ENCODE results near the gene UBE2A. TPM values are rescaled to one million over a fixed set of nuclear protein-coding genes. Genes with fewer than 3 reads are reported as not detected.

The UBE2A gene
- total RNA-seq, 2 experiments from 2014 or later, result 72.3 to 77.3 TPM

DNA sequence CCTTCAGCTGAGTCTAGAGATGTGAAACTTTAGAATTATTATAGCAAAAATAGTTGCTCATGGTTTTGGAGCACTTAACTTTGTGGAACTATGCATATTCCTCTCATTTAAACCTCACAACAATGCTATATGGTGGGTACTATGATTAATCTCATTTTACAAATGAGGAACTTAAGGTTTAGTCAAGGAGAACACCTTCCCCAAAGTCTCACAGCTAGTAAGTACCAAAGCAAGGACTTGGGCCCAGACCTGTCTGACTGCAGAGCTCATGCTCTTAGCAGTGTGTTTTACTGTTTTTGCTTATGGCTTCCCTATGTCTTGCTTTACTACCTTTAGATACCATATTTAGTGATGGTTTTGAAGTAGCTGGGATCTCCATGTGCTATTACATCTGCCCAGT lies 5.1 kb downstream of the UBE2A start:
- Mint-ChIP-seq H3K4me1 (peaks cover 25% of the 10 kb centered on the region), H3K27ac (no peak overlapping the region), H3K9me3 (no peaks in the 10 kb centered on the region), H3K4me3 (no peak overlapping the region), H3K27me3 (no peaks in the 10 kb centered on the region), H3K36me3 (ENCODE audit: low read depth) (peaks cover 8% of the 10 kb centered on the region)
- no peak for DNase-seq
- ChIA-PET POLR2A (no interaction called here), CTCF (interaction anchor here (0.6 kb wide), 1 partner anchor 121 kb away, joined by 5 read pairs; no protein-coding TSS in a partner anchor)

DNA sequence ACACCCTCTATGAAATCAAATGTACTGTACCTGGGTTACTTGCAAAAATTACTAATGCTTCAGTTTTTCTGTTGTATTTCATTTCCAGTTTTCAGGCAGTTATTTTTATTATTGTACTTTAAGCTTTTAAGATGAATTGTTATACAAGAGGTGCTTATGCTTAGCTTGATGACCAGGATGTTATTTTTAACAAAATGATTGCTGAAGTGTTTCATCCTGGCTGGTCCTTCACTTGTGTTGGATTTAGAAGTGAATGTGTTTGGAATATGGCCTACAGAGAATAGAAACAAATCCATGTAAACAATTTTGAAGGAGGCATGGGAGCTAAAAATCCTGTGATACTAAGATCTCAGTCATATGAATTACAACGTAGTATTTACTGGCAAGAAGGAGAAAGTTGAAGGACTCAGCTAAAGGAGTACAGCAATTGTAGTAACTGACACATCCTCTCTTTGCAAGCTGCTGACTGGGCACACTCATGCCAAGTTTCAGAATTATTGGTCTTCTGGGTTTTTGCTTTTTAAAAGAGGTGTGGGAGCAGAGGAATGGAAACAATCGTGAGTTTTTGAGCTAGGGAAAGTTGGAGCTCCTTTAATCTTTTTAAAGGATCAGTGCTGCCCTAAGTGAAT lies 9.2 kb downstream of the UBE2A start:
- POLR2A ChIA-PET, result no interaction called here
- DNase-seq, result no peak
- Mint-ChIP-seq H3K36me3 (ENCODE audit: low read depth) (peaks cover 4% of the 10 kb centered on the region), H3K27me3 (no peaks in the 10 kb centered on the region), H3K9me3 (no peaks in the 10 kb centered on the region), H3K4me1 (peaks cover 10% of the 10 kb centered on the region), H3K4me3 (no peak overlapping the region), H3K27ac (peak overlapping the region; percentile 6)
- CTCF ChIA-PET, result interaction anchor here (0.6 to 2.0 kb wide), 4 partner anchors 13 to 84 kb away, joined by 3 to 5 read pairs (median 3); no protein-coding TSS in a partner anchor

DNA sequence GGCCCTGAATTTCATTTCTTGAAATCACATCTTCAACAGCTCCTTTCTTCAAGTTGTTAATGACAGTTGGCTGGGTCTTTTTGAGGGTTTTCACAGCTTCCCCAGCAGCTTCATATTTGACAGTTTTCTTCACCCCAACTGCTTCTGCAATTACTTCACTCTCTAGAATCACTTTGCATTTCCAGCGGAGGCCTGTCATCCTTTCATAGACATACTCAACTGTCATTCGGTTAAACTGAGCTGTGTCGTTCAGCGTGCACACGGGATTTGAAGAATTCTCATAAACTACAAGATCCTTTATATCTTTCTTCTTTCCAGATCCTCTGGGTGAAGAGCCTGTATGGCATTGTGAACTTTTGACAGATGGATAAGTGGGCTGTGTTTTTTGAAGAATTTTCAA lies 15.4 kb downstream of the UBE2A start:
- Mint-ChIP-seq H3K9me3 (no peaks in the 10 kb centered on the region), H3K4me3 (no peak overlapping the region), H3K27ac (no peak overlapping the region), H3K36me3 (ENCODE audit: low read depth) (peaks cover 22% of the 10 kb centered on the region), H3K4me1 (peaks cover 7% of the 10 kb centered on the region), H3K27me3 (no peaks in the 10 kb centered on the region)
- DNase-seq, result no peak
- ChIA-PET POLR2A (no interaction called here), CTCF (interaction anchor here (1.4 to 1.7 kb wide), 2 partner anchors 22 to 93 kb away, joined by 3 to 4 read pairs; no protein-coding TSS in a partner anchor)

DNA sequence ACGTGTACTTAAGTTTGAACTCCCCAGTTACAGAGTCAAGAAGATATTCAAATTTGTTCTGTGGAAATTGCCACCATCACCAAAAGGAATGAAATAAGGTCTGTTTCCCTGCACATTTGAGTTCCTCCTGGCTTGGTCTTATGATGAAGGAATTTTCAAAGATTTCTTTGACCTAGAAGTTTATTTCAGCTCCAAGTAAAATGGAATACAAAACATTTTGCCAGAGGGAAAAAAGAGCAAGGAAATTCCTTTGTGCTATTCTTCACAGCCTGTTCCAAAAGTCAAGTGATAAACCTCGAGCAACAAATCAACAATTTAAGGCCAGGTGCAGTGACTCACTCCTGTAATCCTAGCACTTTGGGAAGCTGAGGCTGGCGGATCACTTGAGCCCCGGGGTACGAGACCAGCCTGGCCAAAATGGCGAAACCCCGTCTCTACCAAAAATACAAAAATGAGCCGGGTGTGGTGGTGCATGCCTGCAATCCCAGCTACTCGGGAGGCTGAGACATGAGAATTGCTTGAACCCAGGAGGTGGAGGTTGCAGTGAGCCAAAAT lies 28.4 kb downstream of the UBE2A start:
- Mint-ChIP-seq H3K9me3 (no peaks in the 10 kb centered on the region), H3K27ac (no peak overlapping the region), H3K4me3 (no peak overlapping the region), H3K27me3 (no peaks in the 10 kb centered on the region), H3K36me3 (ENCODE audit: low read depth) (peaks cover 6% of the 10 kb centered on the region), H3K4me1 (peaks cover 35% of the 10 kb centered on the region)
- ChIA-PET POLR2A (no interaction called here), CTCF (interaction anchor here (0.6 to 0.7 kb wide), 2 partner anchors 73 to 118 kb away, joined by 3 read pairs; no protein-coding TSS in a partner anchor)
- DNase-seq, result no peak

DNA sequence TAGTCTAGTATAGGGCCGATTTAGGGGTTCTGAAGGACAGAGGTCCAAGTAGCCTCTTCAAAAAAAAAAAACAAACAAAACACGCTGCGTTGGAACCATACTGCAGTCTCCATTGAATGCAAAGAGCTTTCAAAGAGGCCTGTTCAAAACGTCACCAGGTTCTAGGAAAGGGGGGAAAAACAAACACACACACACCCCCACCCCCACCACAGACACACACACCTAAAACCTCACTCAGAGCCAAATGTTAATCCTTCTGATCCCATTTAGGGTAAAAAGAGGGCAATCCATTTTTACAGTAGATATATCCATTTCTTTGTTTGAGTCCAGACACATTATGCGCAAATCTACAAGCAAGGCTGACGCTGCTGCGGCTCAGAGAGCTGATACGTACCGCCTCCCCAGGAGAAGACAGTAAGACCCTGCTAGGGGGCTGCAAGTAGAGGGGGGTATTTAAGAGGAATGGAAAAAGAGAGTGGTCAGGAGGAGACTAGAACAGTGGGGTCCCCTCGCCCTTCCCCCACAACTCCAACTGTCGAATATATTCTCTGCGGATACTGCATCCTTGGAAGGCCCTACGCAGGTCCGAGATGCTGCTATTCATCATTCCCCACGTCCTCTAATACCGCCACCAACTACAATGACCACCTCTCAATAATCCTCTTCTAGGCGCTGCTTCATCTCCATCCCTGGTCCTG lies 30.6 kb downstream of the UBE2A start:
- no peak for DNase-seq
- POLR2A ChIA-PET, result no interaction called here
- H3K27me3 Mint-ChIP-seq, result no peaks in the 10 kb centered on the region
- CTCF ChIA-PET, result interaction anchor here (0.6 to 2.8 kb wide), 3 partner anchors 8 to 125 kb away, joined by 3 to 10 read pairs (median 3); no protein-coding TSS in a partner anchor
- peak overlapping the region; percentile 93 for H3K4me3 Mint-ChIP-seq
- no peaks in the 10 kb centered on the region for H3K9me3 Mint-ChIP-seq
- peaks cover 30% of the 10 kb centered on the region for H3K4me1 Mint-ChIP-seq
- peak overlapping the region; percentile 96 for H3K27ac Mint-ChIP-seq
- peaks cover 3% of the 10 kb centered on the region for H3K36me3 Mint-ChIP-seq (ENCODE audit: low read depth)

DNA sequence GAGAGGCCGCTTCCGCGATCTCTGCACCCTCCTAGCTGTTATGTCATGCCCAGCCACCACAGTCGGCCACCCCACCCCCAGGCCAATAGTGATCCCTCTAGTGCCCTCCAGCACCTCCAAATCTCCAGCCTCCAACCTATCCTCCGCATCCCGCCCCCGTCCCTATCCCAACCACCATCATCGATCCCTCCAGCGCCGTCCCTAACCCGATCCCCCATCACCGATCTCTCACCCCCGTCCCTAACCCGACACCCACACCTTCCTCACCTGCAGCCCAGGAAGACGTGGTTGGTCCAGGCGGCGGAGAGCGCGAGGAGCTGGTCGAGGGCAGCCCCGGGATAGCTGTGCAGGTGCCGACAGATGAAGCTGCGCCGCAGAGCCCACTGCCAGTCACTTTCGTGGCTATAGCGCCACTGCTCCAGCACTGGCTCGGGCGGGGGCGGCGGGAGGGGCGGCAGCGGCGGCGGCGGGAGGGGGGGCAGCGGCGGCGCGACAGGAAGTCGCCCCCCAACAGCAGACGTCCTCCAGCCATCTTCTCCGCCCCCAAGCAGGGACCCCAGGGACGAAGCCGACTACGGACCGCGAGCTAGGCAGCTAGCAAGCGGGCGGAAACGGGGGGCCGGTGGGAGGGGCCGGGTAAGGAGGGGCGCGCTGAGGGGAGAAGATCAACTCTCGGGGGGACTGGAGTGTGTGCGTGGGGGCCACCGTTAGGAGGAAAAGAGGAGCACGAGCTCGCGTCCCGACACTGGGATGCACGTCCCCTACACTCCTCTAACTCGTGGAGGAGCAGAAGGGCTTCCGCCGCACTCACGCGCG lies 31.3 kb downstream of the UBE2A start:
- peaks cover 35% of the 10 kb centered on the region for H3K4me1 Mint-ChIP-seq
- peak; percentile 47 for DNase-seq

DNA sequence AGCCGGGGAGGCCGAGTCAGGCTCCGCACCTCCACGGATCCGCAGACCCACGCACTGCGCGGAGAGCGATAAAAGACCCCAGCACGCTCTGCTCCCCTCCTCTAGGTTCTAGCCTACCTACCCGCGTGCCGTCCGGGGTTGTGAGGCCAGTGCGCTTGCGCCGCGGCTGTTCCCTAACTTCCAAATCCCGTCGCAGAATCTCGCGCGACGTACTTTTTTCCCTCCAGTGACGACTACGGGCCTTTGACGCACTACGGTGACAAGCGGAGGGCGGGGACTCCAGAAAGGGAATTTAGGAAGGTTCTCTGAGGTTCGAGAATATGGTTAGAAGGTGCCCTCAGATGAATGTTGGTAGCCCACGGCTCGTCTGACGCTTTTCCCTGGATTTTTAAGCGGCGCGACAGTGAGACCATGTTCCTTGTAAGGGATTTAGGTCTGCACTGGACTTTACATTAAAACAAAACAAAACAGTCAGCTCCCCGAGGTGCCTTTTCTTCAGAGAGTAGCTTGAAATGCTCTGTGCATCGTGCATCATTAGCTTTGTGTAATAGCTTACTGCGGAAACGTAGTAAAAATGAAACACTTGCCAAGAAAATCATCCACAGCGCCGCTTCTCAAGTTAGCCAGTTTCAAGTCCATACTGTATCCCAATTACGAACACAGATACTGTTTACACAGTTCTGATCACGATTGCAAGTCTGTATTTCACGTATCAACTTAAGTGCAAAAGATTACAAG lies 32.1 kb downstream of the UBE2A start, which contains the start of gene NKRF:
Gene NKRF (minus strand): TSS at position 145 of the 738 bp plus-strand sequence.
- peak; percentile 91 for DNase-seq
- ChIA-PET CTCF (interaction anchor here (0.5 to 2.8 kb wide), 2 partner anchors 123 to 238 kb away, joined by 3 to 10 read pairs; no protein-coding TSS in a partner anchor), POLR2A (no interaction called here)
- Mint-ChIP-seq H3K9me3 (no peaks in the 10 kb centered on the region), H3K4me3 (peak within 1 kb of the TSS; percentile 93), H3K36me3 (ENCODE audit: low read depth) (peaks cover 3% of the 10 kb centered on the region), H3K4me1 (peaks cover 35% of the 10 kb centered on the region), H3K27me3 (no peaks in the 10 kb centered on the region), H3K27ac (peak within 1 kb of the TSS; percentile 97)

More for the DNA sequence above, 31.3 kb downstream of the UBE2A start:
- ChIA-PET CTCF (interaction anchor here (0.6 to 2.8 kb wide), 3 partner anchors 9 to 124 kb away, joined by 3 to 10 read pairs (median 3); no protein-coding TSS in a partner anchor), POLR2A (no interaction called here)
- H3K27ac Mint-ChIP-seq, result peak overlapping the region; percentile 97
- H3K4me3 Mint-ChIP-seq, result peak overlapping the region; percentile 93
- peaks cover 3% of the 10 kb centered on the region for H3K36me3 Mint-ChIP-seq (ENCODE audit: low read depth)
- H3K9me3 Mint-ChIP-seq, result no peaks in the 10 kb centered on the region
- H3K27me3 Mint-ChIP-seq, result no peaks in the 10 kb centered on the region

DNA sequence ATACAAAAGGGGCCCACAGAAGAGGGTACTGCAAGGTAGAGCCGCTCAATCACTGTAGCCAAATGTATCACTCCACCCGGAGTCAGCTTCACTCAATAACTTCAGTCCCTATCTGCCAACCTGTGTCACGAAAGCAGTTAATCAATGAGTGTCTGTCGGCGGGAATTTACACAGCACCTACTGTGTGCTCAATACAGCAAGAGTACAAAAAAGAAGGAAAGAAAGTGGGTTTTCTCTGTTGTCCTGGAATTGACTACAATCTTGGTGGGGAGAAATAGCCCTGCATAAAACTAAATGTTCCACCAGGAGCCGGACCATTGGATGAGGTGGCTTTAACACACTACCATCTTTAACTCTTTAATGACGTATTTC lies 32.6 kb downstream of the UBE2A start:
- H3K9me3 Mint-ChIP-seq, result no peaks in the 10 kb centered on the region
- ChIA-PET CTCF (interaction anchor here (0.5 to 2.8 kb wide), 2 partner anchors 123 to 237 kb away, joined by 3 to 10 read pairs; no protein-coding TSS in a partner anchor), POLR2A (no interaction called here)
- no peaks in the 10 kb centered on the region for H3K36me3 Mint-ChIP-seq (ENCODE audit: low read depth)
- H3K4me1 Mint-ChIP-seq, result peaks cover 32% of the 10 kb centered on the region
- H3K27me3 Mint-ChIP-seq, result no peaks in the 10 kb centered on the region
- no peak for DNase-seq
- peak overlapping the region; percentile 93 for H3K4me3 Mint-ChIP-seq
- peak overlapping the region; percentile 97 for H3K27ac Mint-ChIP-seq

DNA sequence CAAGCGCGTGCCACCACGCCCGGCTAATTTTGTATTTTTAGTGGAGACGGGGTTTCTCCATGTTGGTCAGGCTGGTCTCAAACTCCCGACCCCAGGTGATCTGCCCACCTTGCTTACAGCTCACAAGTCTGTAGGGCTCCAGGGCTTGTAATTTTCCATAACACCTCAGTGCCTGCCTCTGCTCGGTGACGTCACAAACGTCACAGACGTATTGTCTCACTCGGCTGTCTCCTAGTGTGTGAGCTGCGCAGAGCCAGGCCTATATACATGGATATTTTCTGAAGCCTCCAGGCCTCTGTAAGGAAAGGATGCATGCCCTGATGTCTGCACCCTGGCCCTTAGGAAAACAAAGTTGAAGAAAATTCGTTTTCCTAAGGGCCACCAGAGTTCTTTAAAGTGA lies 40.4 kb downstream of the UBE2A start:
- Mint-ChIP-seq H3K4me3 (no peak overlapping the region), H3K4me1 (peaks cover 5% of the 10 kb centered on the region), H3K36me3 (ENCODE audit: low read depth) (peaks cover 10% of the 10 kb centered on the region), H3K9me3 (no peaks in the 10 kb centered on the region), H3K27me3 (no peaks in the 10 kb centered on the region), H3K27ac (no peak overlapping the region)
- ChIA-PET CTCF (interaction anchor here (0.9 to 1.6 kb wide), 2 partner anchors 71 to 115 kb away, joined by 3 to 5 read pairs; no protein-coding TSS in a partner anchor), POLR2A (no interaction called here)
- DNase-seq, result no peak

DNA sequence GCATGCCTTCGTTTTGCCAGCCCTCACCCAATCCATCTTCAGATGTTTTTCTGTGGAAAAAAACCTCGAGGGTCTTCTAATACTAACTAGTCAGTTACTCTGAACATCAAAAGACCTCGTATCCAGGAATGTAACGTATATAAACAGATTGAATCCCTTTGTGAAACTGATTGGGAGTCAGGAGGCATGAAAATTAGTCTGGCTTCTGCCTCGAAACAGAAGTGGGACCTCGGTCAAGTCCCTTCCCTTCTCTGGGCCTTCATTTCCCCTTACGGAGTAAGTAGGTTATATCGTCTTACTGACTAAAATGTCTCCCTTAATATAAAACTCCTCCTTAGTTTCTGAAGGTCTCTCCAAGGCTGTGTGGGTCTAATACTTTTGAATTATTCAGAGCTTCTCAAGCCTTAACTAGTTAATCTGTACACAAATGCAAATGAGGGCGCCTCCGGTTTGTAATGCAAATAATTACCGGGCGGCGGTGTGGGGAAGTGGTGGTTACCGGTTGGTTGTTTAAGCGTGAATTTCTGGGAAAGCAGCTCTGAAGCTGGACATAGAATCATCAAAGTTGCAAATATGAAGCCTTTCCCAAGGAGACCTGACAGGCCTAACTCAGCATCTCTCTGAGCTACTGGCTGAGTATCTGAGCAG lies 43.3 kb downstream of the UBE2A start:
- Mint-ChIP-seq H3K27me3 (no peaks in the 10 kb centered on the region), H3K27ac (no peak overlapping the region), H3K9me3 (no peaks in the 10 kb centered on the region), H3K36me3 (ENCODE audit: low read depth) (peaks cover 16% of the 10 kb centered on the region), H3K4me3 (no peak overlapping the region), H3K4me1 (no peaks in the 10 kb centered on the region)
- DNase-seq, result no peak
- CTCF ChIA-PET, result no interaction called here
- POLR2A ChIA-PET, result no interaction called here

DNA sequence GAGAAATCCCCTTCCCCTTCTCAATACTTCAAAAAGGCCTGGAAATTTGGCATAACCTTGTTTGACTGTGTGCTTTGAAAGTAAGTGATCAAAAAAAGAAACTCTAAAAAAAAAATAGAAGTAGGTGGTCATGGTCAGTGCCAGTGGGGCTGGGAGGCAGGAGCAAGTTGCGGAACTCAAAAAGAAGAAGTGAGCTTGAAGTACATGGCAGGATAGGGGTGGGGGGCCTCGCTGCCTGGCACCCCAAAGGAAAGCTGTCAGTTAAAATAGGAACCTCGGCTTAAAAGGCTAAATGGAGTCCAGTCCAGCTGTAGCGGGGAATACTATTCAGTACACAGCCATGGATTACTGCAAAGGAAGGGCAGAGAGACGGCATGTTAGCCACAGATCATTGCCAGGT lies 44.1 kb downstream of the UBE2A start:
- Mint-ChIP-seq H3K4me3 (no peak overlapping the region), H3K36me3 (ENCODE audit: low read depth) (peaks cover 16% of the 10 kb centered on the region), H3K4me1 (no peaks in the 10 kb centered on the region), H3K27me3 (no peaks in the 10 kb centered on the region), H3K27ac (peak overlapping the region; percentile 9), H3K9me3 (no peaks in the 10 kb centered on the region)
- no peak for DNase-seq
- ChIA-PET POLR2A (no interaction called here), CTCF (interaction anchor here (0.6 to 1.0 kb wide), 2 partner anchors 10 to 112 kb away, joined by 3 to 4 read pairs; no protein-coding TSS in a partner anchor)
